ENCODE results near the gene DNAJC27. TPM values are rescaled to one million over a fixed set of nuclear protein-coding genes. Genes with fewer than 3 reads are reported as not detected.
"Not testable (repeated sequence)": the region's sequence is repeated elsewhere in the genome, so short reads cannot be mapped to it uniquely, and the experiment has no call there.

The DNAJC27 gene
- total RNA-seq: 6.9 and 7.1 TPM in 2 replicates

DNA sequence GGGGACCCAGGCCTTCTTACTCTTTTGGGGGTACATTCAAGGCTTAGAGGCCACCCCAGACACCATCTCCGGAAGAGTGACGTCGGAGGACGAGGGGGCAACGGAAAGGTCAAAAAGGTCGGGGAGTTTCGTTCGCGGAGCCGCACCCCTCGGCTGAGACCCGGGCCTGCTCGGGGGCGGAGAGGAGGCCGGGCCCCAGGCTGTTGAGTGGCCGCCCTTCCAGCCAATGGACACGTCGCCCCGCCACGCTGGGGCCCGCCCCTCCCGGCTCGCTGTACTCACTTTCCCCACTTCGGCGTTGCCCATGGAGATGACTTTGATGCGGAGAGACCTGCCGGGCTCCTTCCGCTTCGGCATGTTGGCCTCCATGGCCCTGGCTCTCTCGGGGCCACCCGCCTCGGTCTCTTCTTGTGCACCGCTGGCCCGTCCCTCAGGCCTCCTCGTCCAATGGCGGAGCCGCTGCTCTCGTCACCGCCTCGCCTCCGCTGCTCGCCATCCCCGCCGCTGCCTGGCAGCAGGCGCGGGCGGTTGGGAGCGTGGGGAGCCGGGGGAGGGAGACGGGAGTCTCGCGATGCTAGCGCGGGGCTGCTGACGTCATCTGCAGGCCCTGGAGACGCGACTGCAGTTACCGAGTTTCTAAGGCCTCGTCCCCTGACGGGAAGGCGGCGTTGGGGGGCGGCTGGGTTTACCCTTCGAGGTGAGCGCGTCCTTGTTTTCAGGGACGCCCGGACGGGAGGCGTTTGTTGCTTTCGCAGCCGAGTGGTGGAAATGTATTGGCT, at the start of gene DNAJC27:
DNAJC27 (minus strand) TSS at position 420 of the 779 bp plus-strand sequence; CDS start at position 369, 51 bp downstream.
- intact Hi-C loops (cut with micrococcal nuclease): loop anchor here (1.0 to 10.0 kb wide), 6 partner anchors 51 to 1063 kb away; partner anchors contain the start of genes ADCY3, ATAD2B, CENPO and EFR3B

- intact Hi-C loops (cut with micrococcal nuclease): no loop called here
Observed at GRCh38 chr2:25018681-25019080, 46.9 kb upstream of the DNAJC27 start.

DNA sequence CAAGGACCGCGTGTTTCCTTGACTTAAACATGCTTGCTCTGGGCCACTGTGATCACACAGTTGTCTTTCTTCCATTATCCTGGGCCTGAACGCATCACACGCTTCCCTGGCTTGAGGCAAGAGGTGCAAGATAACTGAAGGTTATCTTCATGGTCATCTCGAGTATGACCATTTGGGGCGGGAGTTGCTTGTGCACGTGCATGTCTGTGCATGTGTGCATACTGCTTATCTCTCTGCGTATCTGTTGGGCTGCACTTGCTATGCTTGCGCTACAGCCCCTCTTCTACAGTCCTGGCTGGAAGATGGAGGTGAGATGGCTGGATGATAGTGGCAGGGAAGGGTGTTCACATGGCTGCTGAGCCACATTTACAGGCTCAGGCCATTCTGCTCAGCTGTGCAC, 42.9 kb upstream of the DNAJC27 start:
- intact Hi-C loops (cut with micrococcal nuclease): no loop called here

- intact Hi-C loops (cut with micrococcal nuclease): not testable (repeated sequence)
Observed at GRCh38 chr2:25011342-25011741, 39.6 kb upstream of the DNAJC27 start.

DNA sequence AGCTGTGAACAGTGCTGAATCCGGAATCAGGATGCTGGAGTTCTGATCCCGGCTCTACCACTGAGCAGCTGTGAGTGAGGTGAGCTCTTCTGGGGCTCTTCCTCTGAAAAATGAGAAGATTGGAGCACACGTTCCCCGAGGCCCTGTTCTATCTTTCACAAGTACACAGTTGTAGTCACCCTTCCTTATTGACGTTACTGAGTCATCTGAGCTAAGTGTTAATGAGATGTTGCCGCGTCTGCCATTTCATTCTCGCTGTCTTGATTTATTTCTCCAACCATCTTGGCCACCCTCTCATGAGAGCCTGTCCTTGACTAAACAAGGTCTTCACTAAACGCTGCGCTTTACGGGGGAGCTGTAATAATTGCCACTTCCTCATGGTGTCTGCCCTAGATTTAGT, 38.2 kb upstream of the DNAJC27 start:
- intact Hi-C loops (cut with micrococcal nuclease): no loop called here

GRCh38 chr2:25002066-25002465, 30.3 kb upstream of the DNAJC27 start:
- intact Hi-C loops (cut with micrococcal nuclease): no loop called here

GRCh38 chr2:25001325-25001637, 29.5 kb upstream of the DNAJC27 start:
- intact Hi-C loops (cut with micrococcal nuclease): no loop called here

DNA sequence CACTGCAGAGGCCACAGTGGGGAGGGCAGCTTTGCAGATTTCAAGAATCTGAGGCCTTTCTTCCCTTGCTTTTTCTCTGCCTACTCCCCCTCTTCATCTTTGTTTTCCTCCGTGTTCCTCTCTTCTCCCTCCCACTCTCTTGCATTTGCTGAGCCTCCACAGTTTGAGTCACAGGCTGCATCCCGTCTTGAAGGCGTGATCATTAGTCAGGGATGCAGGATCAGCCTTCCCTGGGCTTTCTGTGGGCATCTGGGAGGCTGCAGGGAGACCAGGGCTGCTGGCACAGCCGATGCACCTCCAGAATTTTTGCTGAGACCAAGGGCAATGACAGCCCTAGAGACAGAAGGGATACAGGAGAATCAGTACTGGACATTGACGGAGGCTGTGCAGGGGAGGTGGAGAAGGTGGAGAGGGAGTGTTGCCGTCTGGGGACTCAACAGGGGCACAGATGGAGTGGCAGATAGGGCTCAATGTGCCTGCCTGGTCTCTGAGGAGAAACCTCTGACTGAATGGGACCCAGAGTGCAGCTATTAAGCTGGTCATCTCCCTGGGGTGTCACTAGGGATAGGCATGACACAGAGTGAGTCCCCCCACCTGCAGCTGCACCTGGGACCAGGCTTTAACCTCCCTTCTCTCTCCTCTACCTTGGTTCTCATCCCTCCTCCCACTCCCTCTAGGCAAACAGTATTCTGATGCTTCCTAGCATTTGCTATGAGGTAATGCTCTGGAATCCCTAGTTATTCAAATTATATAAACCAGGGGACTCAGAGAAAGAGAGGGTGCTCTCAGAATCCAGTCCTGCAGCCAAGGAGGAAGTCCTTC, 29.0 kb upstream of the DNAJC27 start:
- intact Hi-C loops (cut with micrococcal nuclease): no loop called here

DNA sequence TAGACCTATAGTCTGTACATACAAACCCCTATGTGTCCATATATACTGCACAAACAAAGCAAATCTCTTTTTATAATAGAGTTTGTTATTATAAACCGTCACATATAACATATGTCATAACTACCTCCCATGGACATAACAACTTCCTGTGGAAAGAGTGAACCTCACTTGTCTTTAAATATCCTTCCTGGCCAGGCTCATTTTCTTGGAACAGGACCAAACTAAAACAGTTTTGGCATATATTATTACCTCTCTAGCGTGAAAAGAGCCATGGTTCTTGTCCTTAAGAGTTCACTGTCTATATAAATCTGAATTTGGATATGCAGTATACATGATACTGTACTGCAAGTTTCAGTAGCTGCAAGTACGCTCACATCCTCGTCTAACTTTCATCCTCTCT, 28.3 kb upstream of the DNAJC27 start:
- intact Hi-C loops (cut with micrococcal nuclease): no loop called here

- intact Hi-C loops (cut with micrococcal nuclease): not testable (repeated sequence)
Observed at GRCh38 chr2:24999097-24999496, 27.3 kb upstream of the DNAJC27 start.

- intact Hi-C loops (cut with micrococcal nuclease): no loop called here
Observed at GRCh38 chr2:24994146-24994724, 22.5 kb upstream of the DNAJC27 start.

DNA sequence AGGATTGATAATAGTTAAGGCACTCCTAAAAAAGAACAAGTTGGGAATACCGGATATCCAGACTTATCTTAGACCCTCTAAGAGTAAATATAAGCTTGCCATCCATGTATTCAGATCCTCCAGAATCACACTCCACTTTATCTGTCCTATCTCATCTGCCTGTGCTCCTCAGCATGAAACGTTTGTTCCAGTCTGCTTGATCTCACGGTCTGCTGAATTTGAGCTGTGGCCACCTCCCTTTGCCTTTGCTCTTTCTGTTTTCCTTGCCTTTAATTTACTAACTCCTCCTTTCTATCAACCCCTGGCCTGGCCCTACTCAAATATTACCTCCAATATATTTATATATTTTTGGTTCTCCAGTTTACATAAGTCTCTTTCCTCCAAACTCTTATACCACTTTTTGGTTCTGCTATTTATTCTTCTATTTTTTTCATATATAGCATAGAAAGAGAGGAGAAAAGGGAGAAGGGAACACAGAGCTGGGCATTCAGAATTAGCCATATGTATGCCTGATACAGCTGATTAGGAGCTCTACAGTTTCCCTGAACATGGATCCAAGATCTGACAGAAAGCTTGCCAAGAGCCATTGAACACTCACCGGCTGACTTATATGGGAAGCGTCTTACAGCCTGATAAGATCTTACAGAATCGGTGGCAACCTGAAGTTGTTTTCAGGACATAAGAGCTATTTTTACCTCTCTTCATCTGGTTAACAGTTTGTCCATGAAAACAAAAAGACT, 21.8 kb upstream of the DNAJC27 start:
- intact Hi-C loops (cut with micrococcal nuclease): no loop called here

DNA sequence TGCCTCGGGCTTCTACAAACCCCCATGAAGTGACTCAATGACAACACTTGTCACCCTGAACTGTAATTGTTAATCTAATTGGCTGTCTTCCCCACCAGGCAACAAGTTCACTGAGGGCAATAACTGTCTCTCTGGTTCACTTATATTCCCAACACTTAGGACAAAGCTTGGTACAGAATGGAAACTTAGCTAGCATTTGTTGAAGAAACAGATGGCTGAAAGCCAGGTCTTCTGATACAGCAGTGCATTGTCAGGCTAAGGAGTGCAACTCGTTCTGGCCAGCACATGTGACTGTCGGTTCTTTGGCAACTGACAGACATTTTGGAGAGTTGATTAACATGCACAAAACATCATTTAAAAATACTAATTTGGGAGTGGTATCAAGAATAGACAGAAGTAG, 14.6 kb upstream of the DNAJC27 start:
- intact Hi-C loops (cut with micrococcal nuclease): no loop called here

GRCh38 chr2:24985511-24985910, 13.8 kb upstream of the DNAJC27 start:
- intact Hi-C loops (cut with micrococcal nuclease): no loop called here

DNA sequence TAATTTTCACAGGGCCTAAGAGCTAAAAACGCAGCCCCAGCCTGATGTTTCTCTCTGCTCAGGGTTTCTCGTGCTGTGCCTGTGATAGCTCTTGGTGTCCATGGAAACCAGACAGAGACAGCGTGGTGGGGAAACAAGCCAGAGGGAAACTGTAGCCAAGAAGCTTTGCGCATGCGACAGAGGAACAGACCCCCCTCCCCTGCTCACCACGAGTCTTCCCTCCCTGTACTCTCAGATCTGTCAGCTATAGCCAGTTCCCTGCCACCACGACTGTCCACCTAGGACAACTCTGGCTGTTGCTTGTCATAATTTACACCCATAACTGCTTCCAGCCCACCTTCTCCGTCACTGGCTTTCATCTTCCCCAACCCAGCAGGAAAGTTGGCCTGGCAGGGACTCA, 13.2 kb upstream of the DNAJC27 start:
- intact Hi-C loops (cut with micrococcal nuclease): no loop called here

DNA sequence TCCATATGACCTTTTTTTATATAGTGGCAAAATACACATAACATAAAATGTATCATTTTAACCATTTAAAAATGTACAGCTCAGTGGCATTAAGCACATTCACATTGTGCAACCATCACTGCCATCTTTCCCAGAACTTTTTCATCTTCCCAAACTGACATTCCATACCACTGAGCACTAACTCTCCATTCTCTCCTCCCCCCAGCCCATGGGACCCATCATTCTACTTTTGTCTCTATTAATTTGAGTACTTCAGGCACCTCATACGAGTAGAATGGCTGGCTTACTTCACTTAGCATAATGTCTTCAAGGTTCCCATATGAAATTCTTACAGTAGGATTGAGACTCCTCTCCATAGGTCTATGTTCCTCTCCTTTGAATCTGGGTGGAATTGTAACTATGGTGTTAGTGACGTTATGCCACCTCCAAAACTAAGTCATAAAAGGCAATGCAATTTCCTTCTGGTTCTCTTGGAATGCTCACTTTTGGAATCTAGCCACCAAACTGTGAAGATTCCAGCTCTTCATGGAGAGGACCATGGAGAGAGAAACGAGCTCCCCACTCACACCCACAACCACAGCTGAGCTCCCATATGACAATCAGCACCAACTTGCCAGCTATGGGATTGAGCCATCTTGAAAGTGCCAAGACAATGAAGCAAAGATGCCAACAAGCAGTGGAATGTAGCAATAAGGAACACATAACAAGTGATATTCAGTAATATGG, 9.8 kb upstream of the DNAJC27 start:
- intact Hi-C loops (cut with micrococcal nuclease): no loop called here

- intact Hi-C loops (cut with micrococcal nuclease): loop anchor here (10.0 kb wide), 1 partner anchor 1056 kb away; the partner anchor contains the start of gene RAB10
Observed at GRCh38 chr2:24978661-24979060, 6.9 kb upstream of the DNAJC27 start.

DNA sequence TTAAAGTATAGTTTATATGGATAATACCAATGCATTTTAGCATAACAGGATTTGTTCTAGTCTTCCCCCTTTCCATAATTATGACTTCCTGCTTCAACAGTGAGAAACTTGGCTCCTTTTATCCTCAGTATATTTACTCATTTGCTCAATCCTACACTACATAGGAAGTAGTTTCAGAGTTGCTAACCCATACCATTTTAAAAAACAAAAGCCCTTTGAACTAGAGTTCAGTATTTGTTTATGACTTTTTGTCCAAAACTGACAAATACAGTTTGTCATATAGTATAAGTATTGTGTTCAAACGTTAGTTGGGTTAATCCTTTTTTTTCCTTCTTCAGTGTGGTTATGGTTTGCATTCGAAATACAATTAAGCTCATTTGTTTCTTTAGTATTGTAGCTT, 5.9 kb upstream of the DNAJC27 start:
- intact Hi-C loops (cut with micrococcal nuclease): loop anchor here (10.0 kb wide), 1 partner anchor 1057 kb away; the partner anchor contains the start of gene RAB10

GRCh38 chr2:24973812-24974211, 2.1 kb upstream of the DNAJC27 start:
- intact Hi-C loops (cut with micrococcal nuclease): loop anchor here (5.0 to 10.0 kb wide), 2 partner anchors 1047 to 1061 kb away; partner anchors contain the start of genes ATAD2B and RAB10

DNA sequence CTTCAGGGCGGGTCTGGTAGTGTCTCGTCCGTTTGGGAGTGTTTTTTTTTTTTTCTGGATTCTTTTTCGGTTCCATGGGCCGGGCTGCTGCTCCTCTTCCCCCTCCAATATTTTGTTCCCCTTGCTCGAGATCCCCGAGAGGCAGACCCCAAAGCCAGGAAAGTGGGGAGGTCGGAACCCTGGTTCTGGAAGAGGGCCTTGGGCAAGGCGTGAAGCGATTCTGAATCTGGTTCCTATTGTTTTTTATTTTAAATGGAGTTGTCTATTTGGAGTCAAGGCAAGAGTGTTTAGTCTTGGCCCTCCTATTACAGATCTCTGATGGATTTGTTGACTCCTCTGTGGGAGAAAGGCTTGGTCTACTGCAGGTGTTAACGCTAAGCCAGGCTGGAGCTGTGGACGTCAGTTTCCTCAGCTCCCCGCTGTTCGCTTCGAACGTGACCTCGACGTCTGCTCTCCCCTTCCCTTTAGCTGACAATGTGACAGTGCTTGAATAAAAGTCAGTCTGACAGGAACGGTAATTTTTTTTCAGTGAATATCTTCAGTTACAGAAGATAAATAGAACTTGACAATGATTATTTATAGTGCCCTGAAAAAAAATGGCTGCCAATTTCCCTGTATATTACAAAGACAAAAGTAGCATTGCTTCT, 683 bp upstream of the DNAJC27 start:
- intact Hi-C loops (cut with micrococcal nuclease): loop anchor here (1.0 to 10.0 kb wide), 3 partner anchors 70 to 1062 kb away; partner anchors contain the start of genes ATAD2B, EFR3B and RAB10
